ENCODE data around the gene BTAF1.
A peak's percentile ranks its signal among the peaks of the same experiment; 100 is the strongest.

BTAF1 gene

DNA sequence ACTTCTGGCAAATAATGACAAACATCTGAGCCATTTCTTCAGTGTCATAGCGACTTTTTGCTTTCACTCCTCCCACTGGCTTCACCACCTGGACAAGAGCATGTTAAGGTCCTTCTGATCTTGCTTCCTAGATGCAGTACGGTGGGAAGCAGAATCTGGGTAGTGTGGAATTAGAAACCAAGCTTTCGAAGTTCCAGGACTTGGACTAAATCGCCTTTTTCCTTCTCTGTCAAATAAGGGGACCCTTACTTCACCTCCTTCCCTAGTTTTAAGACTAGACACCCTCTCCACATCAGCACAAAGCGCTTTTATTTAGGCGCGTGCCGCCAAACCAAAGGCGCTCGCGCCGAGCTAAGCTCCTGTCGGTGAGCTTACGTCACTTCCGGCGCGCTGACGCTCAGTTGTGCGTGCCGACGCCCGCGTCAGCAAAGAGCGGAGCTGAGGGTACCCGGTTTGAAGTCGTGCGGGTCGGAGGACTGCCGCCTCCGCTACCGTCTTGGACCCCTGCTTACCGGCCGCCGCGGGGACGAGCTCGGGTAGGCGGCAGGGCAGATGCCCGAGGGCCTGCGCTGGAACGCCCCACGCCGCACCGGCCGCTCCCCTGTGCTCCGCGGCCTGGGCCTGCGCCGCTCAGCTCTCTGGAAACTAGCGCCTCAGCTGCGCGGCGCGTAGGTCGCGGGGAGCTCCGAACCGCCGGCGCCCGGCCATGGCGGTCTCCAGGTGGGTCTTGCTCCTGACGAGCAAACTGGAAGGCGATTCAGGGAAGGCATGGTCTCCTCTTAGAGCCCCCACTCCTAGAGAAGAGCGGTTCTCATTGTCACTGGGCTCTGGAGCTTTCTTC, at the start of gene BTAF1:
BTAF1 (plus strand) TSS at position 400 of the 841 bp plus-strand sequence; CDS start at position 707, 307 bp downstream.
- H3K36me3 ChIP-seq (ENCODE audit: control insufficient read depth, low read length): peaks cover 28% of the 10 kb centered on the region
- H3F3A ChIP-seq (ENCODE audit: control insufficient read depth, insufficient read depth): 0 out of 2 replicates have a peak, but pooled peaks cover 7% of the 10 kb centered on the region
- H3K9me3 ChIP-seq (ENCODE audit: control insufficient read depth, insufficient read depth, low read length): no peaks in the 10 kb centered on the region
- TF ChIP-seq EZH2phosphoT487 (IDR thresholded peaks at IDR 0.05; ENCODE audit: borderline replicate concordance, low read length): no peak
- no peak for TF ChIP-seq CTCF (IDR thresholded peaks at IDR 0.05; ENCODE audit: low read depth, low read length, poor library complexity, severe bottlenecking)
- peak within 1 kb of the TSS; percentile 65 for H3K27ac ChIP-seq (ENCODE audit: low read depth, low read length)
- no peaks in the 10 kb centered on the region for H3K27me3 ChIP-seq (ENCODE audit: control insufficient read depth, low read length)
- H3K4me3 ChIP-seq (ENCODE audit: low read length): peak within 1 kb of the TSS; percentile 84
- no peaks in the 10 kb centered on the region for H3K9me2 ChIP-seq (replicated peaks; ENCODE audit: control insufficient read depth, low read length)
- H3K4me1 ChIP-seq (ENCODE audit: control insufficient read depth, low read length): peaks cover 33% of the 10 kb centered on the region
- H3K79me2 ChIP-seq (ENCODE audit: control insufficient read depth, low read length): peaks cover 58% of the 10 kb centered on the region
- H3K4me2 ChIP-seq (ENCODE audit: low read length): peak within 1 kb of the TSS; percentile 97
- peaks cover 8% of the 10 kb centered on the region; the same call in 1 of the 2 replicates for H4K20me1 ChIP-seq (ENCODE audit: control insufficient read depth, insufficient read depth, low read depth, low read length)

DNA sequence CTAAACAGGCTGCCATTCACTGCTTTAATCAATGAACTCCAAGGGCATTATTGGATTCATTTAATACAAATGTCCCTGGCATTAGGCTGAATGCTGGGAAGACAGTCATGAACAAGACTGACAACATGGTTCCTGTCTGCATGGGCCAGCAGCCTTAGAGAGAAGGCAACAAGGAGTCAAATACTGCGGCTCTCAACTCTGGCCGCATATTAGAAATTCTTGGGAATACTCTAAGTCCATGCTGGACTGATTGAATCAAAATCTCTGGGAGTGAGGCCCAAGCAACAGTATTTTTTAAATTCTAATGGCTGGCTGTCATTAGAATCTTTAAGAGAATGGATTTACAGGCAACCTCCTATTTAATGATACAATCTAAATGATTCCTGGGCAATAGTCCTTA, 48.4 kb upstream of the BTAF1 start:
- H3K27ac ChIP-seq (ENCODE audit: low read depth, low read length): no peak overlapping the region
- no peak for TF ChIP-seq CTCF (IDR thresholded peaks at IDR 0.05; ENCODE audit: low read depth, low read length, poor library complexity, severe bottlenecking)
- TF ChIP-seq EZH2phosphoT487 (IDR thresholded peaks at IDR 0.05; ENCODE audit: borderline replicate concordance, low read length): no peak
- no peaks in the 10 kb centered on the region for H3F3A ChIP-seq (ENCODE audit: control insufficient read depth, insufficient read depth)
- H3K4me2 ChIP-seq (ENCODE audit: low read length): no peak overlapping the region
- H3K36me3 ChIP-seq (ENCODE audit: control insufficient read depth, low read length): no peaks in the 10 kb centered on the region
- no peaks in the 10 kb centered on the region for H3K9me2 ChIP-seq (replicated peaks; ENCODE audit: control insufficient read depth, low read length)
- no peaks in the 10 kb centered on the region for H3K27me3 ChIP-seq (ENCODE audit: control insufficient read depth, low read length)
- H3K79me2 ChIP-seq (ENCODE audit: control insufficient read depth, low read length): no peaks in the 10 kb centered on the region
- no peaks in the 10 kb centered on the region for H3K4me1 ChIP-seq (ENCODE audit: control insufficient read depth, low read length)
- H4K20me1 ChIP-seq (ENCODE audit: control insufficient read depth, insufficient read depth, low read depth, low read length): no peaks in the 10 kb centered on the region
- no peaks in the 10 kb centered on the region for H3K9me3 ChIP-seq (ENCODE audit: control insufficient read depth, insufficient read depth, low read length)
- no peak overlapping the region for H3K4me3 ChIP-seq (ENCODE audit: low read length)

DNA sequence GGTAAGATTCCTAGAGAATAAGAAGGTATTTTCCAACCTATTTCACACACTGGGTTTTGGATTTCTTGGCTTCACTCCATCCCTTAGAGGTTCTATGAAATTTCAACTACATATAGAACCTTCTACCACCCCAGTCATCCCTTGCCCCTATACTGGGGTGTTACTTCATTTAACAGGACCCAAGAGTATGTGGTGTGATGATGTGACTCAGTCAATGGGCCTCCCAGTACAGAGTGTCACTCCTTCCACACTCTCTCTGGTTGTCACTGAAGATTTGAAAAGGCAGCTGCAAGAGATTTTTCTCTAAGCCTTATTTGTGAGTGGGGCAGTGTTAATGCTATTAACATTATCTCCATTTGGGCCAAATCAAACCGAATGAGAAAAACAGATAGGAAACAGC, 47.8 kb upstream of the BTAF1 start:
- Histone ChIP-seq H3K4me2 (ENCODE audit: low read length) (no peak overlapping the region), H3K4me1 (ENCODE audit: control insufficient read depth, low read length) (no peaks in the 10 kb centered on the region), H3K36me3 (ENCODE audit: control insufficient read depth, low read length) (no peaks in the 10 kb centered on the region), H3K9me2 (replicated peaks; ENCODE audit: control insufficient read depth, low read length) (no peaks in the 10 kb centered on the region), H3K9me3 (ENCODE audit: control insufficient read depth, insufficient read depth, low read length) (no peaks in the 10 kb centered on the region), H3K4me3 (ENCODE audit: low read length) (no peak overlapping the region), H3K27ac (ENCODE audit: low read depth, low read length) (no peak overlapping the region), H3K27me3 (ENCODE audit: control insufficient read depth, low read length) (no peaks in the 10 kb centered on the region), H4K20me1 (ENCODE audit: control insufficient read depth, insufficient read depth, low read depth, low read length) (no peaks in the 10 kb centered on the region), H3K79me2 (ENCODE audit: control insufficient read depth, low read length) (no peaks in the 10 kb centered on the region), H3F3A (ENCODE audit: control insufficient read depth, insufficient read depth) (no peaks in the 10 kb centered on the region)
- no peak for TF ChIP-seq EZH2phosphoT487 (IDR thresholded peaks at IDR 0.05; ENCODE audit: borderline replicate concordance, low read length)
- TF ChIP-seq CTCF (IDR thresholded peaks at IDR 0.05; ENCODE audit: low read depth, low read length, poor library complexity, severe bottlenecking): no peak

Measured in DOHH2 (cell line).